Activated CD8-positive, alpha-beta memory T cell treated with anti-CD3 and anti-CD28 coated beads for 1 hour (primary cell): ENCODE results near the gene GRID2.

Experiments used
- DNase-seq, 2 donors: peaks; one replicate each; pipeline ENCODE4 v3.0.0-alpha.2; 2020; ENCODE audit warnings: low read depth in 1 of 2; ENCODE audit errors: extremely low read depth in 1 of 2

The GRID2 gene

GRCh38 chr4:93775551-93775950 is 1471.8 kb downstream of the GRID2 start:
- DNase-seq = no peak

GRCh38 chr4:93776386-93777080 is 1472.8 kb downstream of the GRID2 start:
- no peak for DNase-seq

- no peak for DNase-seq
Measured at GRCh38 chr4:93777081-93777460, 1473.3 kb downstream of the GRID2 start.

GRCh38 chr4:93779228-93779627 is 1475.5 kb downstream of the GRID2 start:
- no peak for DNase-seq

- DNase-seq = no peak
Measured at GRCh38 chr4:93780080-93780479, 1476.3 kb downstream of the GRID2 start.

GRCh38 chr4:93781198-93781597 is 1477.4 kb downstream of the GRID2 start:
- no peak for DNase-seq

GRCh38 chr4:93786149-93786548 is 1482.4 kb downstream of the GRID2 start:
- DNase-seq = no peak

- DNase-seq = no peak
Measured at GRCh38 chr4:93788712-93789111, 1484.9 kb downstream of the GRID2 start.

- no peak for DNase-seq
Measured at GRCh38 chr4:93791570-93792195, 1487.9 kb downstream of the GRID2 start.

GRCh38 chr4:93802045-93802444 is 1498.3 kb downstream of the GRID2 start:
- DNase-seq = no peak

GRCh38 chr4:93809773-93810172 is 1506.0 kb downstream of the GRID2 start:
- DNase-seq = no peak

GRCh38 chr4:93810340-93810992 is 1506.7 kb downstream of the GRID2 start:
- no peak for DNase-seq

- DNase-seq = no peak
Measured at GRCh38 chr4:93813092-93813491, 1509.3 kb downstream of the GRID2 start.

GRCh38 chr4:93814141-93814540 is 1510.4 kb downstream of the GRID2 start:
- no peak for DNase-seq

- no peak for DNase-seq
Measured at GRCh38 chr4:93814722-93815121, 1511.0 kb downstream of the GRID2 start.
